Measurements from ENCODE around the gene ZNF234. TPM values are rescaled to one million over a fixed set of nuclear protein-coding genes. Genes with fewer than 3 reads are reported as not detected.

ZNF234 gene
- total and polyA plus RNA-seq, 2 donors (not counting 1 experiment from before 2014, with no cell fraction given): 5.7 to 13.9 TPM

DNA sequence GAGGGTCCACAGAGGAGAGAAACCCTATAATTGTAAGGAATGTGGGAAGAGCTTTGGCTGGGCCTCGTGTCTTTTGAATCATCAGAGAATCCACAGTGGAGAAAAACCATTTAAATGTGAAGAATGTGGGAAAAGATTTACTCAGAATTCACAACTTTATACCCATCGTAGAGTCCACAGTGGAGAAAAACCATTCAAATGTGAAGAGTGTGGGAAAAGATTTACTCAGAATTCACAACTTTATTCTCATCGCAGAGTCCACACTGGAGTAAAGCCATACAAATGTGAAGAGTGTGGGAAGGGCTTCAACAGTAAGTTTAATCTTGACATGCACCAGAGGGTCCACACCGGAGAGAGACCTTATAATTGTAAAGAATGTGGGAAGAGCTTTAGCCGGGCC is 9.4 kb upstream of the ZNF234 start:
- H3K27me3 ChIP-seq (ENCODE audit: control insufficient read depth, insufficient read depth, low read length): no peaks in the 10 kb centered on the region
- TF ChIP-seq, protein P1, sequence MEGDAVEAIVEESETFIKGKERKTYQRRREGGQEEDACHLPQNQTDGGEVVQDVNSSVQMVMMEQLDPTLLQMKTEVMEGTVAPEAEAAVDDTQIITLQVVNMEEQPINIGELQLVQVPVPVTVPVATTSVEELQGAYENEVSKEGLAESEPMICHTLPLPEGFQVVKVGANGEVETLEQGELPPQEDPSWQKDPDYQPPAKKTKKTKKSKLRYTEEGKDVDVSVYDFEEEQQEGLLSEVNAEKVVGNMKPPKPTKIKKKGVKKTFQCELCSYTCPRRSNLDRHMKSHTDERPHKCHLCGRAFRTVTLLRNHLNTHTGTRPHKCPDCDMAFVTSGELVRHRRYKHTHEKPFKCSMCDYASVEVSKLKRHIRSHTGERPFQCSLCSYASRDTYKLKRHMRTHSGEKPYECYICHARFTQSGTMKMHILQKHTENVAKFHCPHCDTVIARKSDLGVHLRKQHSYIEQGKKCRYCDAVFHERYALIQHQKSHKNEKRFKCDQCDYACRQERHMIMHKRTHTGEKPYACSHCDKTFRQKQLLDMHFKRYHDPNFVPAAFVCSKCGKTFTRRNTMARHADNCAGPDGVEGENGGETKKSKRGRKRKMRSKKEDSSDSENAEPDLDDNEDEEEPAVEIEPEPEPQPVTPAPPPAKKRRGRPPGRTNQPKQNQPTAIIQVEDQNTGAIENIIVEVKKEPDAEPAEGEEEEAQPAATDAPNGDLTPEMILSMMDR (conservative IDR thresholded peaks at IDR 0.05 in 1 of 2, IDR thresholded peaks at IDR 0.05 in 1 of 2; ENCODE audit: low read depth in 1 of 2, low read length in 2 of 2): no peak
- TF ChIP-seq EZH2 (IDR thresholded peaks at IDR 0.05; ENCODE audit: low read length, missing control alignments): no peak
- H4K20me1 ChIP-seq (ENCODE audit: control insufficient read depth, extremely low read depth, insufficient read depth, low read length): no peaks in the 10 kb centered on the region
- no peak overlapping the region for H3K27ac ChIP-seq (ENCODE audit: insufficient read depth, low read length)
- peaks cover 4% of the 10 kb centered on the region for H3K36me3 ChIP-seq (ENCODE audit: control insufficient read depth, insufficient read depth, low read length)
- no peak overlapping the region for H3K4me2 ChIP-seq (ENCODE audit: extremely low read depth, insufficient read depth, low read length)
- H3K4me1 ChIP-seq (ENCODE audit: control insufficient read depth, extremely low read depth, insufficient read depth, low read length): no peaks in the 10 kb centered on the region
- no peak overlapping the region for H3K4me3 ChIP-seq (replicated peaks in 1 of 4; ENCODE audit: control extremely low read depth in 1 of 4, insufficient read depth in 1 of 4, low read depth in 3 of 4, low read length in 4 of 4)
- no peaks in the 10 kb centered on the region for H3K79me2 ChIP-seq (ENCODE audit: control insufficient read depth, insufficient read depth, low read length)
- no peak overlapping the region for H2AFZ ChIP-seq (ENCODE audit: low read length)
- H3K9ac ChIP-seq (ENCODE audit: insufficient read depth, low read length): no peak overlapping the region
- no peaks in the 10 kb centered on the region for H3K9me3 ChIP-seq (ENCODE audit: control insufficient read depth, insufficient read depth, low read depth, low read length)
- DNase-seq (ENCODE audit: low read depth in 2 of 2): no peak

DNA sequence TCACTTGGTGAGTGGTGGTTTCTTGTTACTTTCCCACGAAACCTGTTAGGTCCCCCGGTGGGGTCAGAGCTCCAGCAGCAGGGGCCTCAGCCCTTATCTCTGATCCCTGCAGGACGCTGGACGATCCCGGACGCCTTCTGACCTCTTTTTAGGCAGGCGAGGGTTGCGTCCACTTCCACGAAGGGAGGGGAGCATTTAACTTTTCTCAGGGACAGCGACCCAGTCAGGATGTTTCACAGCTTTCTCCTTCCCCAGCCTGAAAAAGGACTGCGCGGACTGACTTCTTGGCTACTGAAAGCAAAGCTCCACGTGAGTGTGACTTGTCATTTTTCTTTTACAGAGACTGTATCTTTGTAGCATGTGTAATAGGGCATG is 692 bp downstream of the ZNF234 start:
- Histone ChIP-seq H3K27ac (ENCODE audit: insufficient read depth, low read length) (peak overlapping the region; percentile 72), H3K4me2 (ENCODE audit: extremely low read depth, insufficient read depth, low read length) (peak overlapping the region; percentile 99), H3K79me2 (ENCODE audit: control insufficient read depth, insufficient read depth, low read length) (peaks cover 8% of the 10 kb centered on the region), H3K36me3 (ENCODE audit: control insufficient read depth, insufficient read depth, low read length) (peaks cover 1% of the 10 kb centered on the region), H3K9me3 (ENCODE audit: control insufficient read depth, insufficient read depth, low read depth, low read length) (no peaks in the 10 kb centered on the region), H3K4me1 (ENCODE audit: control insufficient read depth, extremely low read depth, insufficient read depth, low read length) (peaks cover 2% of the 10 kb centered on the region), H3K9ac (ENCODE audit: insufficient read depth, low read length) (peak overlapping the region; percentile 45), H3K27me3 (ENCODE audit: control insufficient read depth, insufficient read depth, low read length) (no peaks in the 10 kb centered on the region), H3K4me3 (replicated peaks in 1 of 4; ENCODE audit: control extremely low read depth in 1 of 4, insufficient read depth in 1 of 4, low read depth in 3 of 4, low read length in 4 of 4) (peak overlapping the region; percentile 85 to 96 (median 88)), H4K20me1 (ENCODE audit: control insufficient read depth, extremely low read depth, insufficient read depth, low read length) (no peaks in the 10 kb centered on the region), H2AFZ (ENCODE audit: low read length) (peak overlapping the region; percentile 99)
- peak; percentile 44 for DNase-seq (ENCODE audit: low read depth in 2 of 2)
- TF ChIP-seq, protein P1 (conservative IDR thresholded peaks at IDR 0.05 in 1 of 2, IDR thresholded peaks at IDR 0.05 in 1 of 2; ENCODE audit: low read depth in 1 of 2, low read length in 2 of 2): no peak
- no peak for TF ChIP-seq EZH2 (IDR thresholded peaks at IDR 0.05; ENCODE audit: low read length, missing control alignments)

DNA sequence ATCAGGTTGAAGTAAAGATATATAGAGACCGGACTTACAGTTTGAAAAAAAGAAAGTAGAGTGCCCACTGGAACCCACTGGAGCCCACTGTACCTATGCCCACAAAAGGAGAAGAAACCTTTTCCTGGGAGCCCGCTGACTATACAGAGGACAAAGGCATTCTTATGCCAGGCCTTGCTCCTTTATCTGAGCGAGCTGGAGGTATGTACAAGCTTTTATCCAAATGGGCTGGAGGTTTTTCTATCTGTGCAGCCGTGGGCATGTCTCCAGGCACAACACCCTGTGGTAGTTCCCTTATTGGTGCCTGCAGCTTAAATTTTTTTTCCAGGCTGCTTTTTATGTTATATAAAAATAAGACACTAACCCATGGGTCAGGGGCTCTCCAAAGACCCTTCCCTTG is 8.4 kb downstream of the ZNF234 start:
- H3K4me2 ChIP-seq (ENCODE audit: extremely low read depth, insufficient read depth, low read length): no peak overlapping the region
- H4K20me1 ChIP-seq (ENCODE audit: control insufficient read depth, extremely low read depth, insufficient read depth, low read length): no peaks in the 10 kb centered on the region
- H3K4me3 ChIP-seq (replicated peaks in 1 of 4; ENCODE audit: control extremely low read depth in 1 of 4, insufficient read depth in 1 of 4, low read depth in 3 of 4, low read length in 4 of 4): no peak overlapping the region
- no peaks in the 10 kb centered on the region for H3K9me3 ChIP-seq (ENCODE audit: control insufficient read depth, insufficient read depth, low read depth, low read length)
- H3K36me3 ChIP-seq (ENCODE audit: control insufficient read depth, insufficient read depth, low read length): peaks cover 15% of the 10 kb centered on the region
- DNase-seq (ENCODE audit: low read depth in 2 of 2): no peak
- no peak overlapping the region for H2AFZ ChIP-seq (ENCODE audit: low read length)
- TF ChIP-seq, protein P1 (conservative IDR thresholded peaks at IDR 0.05 in 1 of 2, IDR thresholded peaks at IDR 0.05 in 1 of 2; ENCODE audit: low read depth in 1 of 2, low read length in 2 of 2): no peak
- no peak for TF ChIP-seq EZH2 (IDR thresholded peaks at IDR 0.05; ENCODE audit: low read length, missing control alignments)
- H3K9ac ChIP-seq (ENCODE audit: insufficient read depth, low read length): no peak overlapping the region
- no peaks in the 10 kb centered on the region for H3K4me1 ChIP-seq (ENCODE audit: control insufficient read depth, extremely low read depth, insufficient read depth, low read length)
- no peak overlapping the region for H3K27ac ChIP-seq (ENCODE audit: insufficient read depth, low read length)
- no peaks in the 10 kb centered on the region for H3K27me3 ChIP-seq (ENCODE audit: control insufficient read depth, insufficient read depth, low read length)
- H3K79me2 ChIP-seq (ENCODE audit: control insufficient read depth, insufficient read depth, low read length): no peaks in the 10 kb centered on the region
